GM10266 (cell line): ENCODE data around the gene GPC1.

Experiments used
- DNase-seq: peaks from one replicate; pipeline ENCODE4 v3.0.0; 2012; ENCODE audit errors: extremely low spot score
- TF ChIP-seq, protein P1 (sequence below): IDR thresholded peaks from 2 replicates; pipeline ENCODE4 v1.5.1; 2012; ENCODE audit warnings: mild to moderate bottlenecking, low read depth; ENCODE audit not compliant: control insufficient read depth, insufficient read depth; ENCODE audit errors: missing control alignments

The GPC1 gene

DNA sequence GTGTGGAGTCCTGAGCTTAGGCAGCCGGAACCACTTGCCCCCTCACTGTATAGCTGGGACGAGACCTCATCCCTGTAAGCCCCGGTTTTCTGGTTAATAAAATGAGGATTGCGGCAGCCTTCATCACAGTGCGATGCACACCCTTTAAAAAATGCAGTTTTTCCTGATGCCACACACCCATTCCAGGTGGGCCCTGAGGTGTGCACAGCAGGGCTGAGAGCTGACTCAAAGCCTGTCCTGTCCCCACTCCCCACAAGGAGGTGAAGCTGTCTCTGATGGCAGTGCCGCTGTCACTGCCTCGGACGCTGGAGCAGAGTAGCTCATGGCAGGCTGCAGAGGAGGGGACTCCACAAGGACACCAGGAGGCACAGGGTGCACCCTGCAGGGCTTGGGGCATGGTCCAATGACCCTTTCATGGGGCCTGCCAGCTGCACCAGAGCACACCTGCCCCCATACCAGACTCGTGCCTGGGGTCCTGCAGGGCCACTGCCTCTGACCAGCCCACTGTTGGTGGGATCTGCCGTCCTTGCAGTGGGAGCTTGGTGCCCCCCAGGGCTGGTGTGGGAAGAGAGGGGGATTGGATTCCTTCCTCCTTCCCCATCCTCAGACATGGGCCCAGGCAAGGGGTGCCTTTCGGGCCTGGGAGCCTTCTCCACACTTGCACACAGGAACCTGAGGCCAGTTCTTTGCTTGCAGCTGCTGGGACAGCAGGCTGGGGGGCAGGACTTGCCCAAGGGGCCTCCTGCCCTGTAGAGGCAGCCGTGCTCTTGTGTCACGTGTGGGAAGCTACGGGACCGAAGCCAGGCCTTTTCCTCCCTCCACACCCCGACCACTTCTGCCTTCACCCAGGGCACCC, 22.8 kb downstream of the GPC1 start:
- TF ChIP-seq, protein P1, sequence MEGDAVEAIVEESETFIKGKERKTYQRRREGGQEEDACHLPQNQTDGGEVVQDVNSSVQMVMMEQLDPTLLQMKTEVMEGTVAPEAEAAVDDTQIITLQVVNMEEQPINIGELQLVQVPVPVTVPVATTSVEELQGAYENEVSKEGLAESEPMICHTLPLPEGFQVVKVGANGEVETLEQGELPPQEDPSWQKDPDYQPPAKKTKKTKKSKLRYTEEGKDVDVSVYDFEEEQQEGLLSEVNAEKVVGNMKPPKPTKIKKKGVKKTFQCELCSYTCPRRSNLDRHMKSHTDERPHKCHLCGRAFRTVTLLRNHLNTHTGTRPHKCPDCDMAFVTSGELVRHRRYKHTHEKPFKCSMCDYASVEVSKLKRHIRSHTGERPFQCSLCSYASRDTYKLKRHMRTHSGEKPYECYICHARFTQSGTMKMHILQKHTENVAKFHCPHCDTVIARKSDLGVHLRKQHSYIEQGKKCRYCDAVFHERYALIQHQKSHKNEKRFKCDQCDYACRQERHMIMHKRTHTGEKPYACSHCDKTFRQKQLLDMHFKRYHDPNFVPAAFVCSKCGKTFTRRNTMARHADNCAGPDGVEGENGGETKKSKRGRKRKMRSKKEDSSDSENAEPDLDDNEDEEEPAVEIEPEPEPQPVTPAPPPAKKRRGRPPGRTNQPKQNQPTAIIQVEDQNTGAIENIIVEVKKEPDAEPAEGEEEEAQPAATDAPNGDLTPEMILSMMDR: no peak

DNA sequence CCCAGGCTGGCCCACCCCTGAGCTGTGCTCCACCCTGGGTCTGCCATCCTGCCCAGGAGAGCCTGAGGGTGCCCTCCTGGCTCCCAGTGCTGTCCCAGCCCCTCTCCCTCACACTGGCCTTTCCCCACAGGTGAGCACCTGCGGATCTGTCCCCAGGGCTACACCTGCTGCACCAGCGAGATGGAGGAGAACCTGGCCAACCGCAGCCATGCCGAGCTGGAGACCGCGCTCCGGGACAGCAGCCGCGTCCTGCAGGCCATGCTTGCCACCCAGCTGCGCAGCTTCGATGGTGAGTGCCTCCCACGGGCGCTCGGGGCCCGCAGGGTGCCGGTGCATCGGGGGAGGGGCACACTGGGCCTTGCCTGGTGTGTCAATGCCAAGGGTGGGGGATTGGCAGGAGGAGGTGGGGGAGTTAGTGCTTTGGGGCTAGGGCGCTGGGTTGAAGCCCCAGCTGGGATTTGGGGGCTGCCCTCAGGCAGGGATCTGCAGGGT, 23.5 kb downstream of the GPC1 start:
- TF ChIP-seq, protein P1: no peak
- DNase-seq: no peak

More for the DNA sequence above, 22.8 kb downstream of the GPC1 start:
- DNase-seq: no peak

DNA sequence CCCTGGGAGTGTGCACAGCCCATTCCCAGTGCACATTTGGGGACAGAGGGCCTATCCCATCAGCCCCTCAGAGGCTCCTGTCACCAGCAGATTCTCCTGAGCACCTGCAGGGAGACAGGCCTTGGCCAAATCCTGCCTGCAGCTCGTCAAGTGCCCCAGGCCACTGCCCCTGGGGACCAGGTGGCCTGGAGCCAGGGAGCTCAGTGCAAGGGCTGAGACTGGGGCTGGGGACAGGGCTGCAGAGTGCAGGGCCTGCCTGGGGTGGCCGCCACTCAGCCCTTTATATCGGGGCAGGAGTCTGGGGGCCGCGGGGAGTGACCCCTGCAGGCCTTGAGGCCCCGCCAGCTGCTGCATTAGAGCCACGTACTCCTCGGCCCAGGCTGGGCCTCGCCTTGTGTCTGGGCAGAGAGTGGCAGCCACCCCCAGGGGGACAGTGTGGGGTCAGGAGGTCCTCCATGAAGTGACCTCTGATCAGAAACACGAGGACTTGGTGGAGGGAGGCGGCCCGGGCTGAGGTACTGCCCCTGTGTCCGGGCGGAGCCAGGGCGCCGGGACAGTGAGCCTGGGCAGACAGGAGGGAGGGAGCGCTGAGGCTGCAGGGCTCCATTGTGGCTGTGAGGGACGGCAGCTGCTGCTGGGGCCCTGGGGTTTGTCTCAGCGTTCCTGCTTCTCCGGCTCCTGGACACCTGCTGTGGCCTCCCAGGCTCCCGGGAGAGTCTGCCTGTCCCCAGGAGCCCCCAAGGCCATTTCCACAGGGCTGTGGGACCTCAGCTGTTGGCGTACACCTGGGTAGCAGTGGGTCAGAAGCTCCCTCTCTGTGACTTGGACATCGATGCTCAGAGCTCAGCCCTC, 24.2 kb downstream of the GPC1 start:
- TF ChIP-seq, protein P1: no peak
- no peak for DNase-seq

DNA sequence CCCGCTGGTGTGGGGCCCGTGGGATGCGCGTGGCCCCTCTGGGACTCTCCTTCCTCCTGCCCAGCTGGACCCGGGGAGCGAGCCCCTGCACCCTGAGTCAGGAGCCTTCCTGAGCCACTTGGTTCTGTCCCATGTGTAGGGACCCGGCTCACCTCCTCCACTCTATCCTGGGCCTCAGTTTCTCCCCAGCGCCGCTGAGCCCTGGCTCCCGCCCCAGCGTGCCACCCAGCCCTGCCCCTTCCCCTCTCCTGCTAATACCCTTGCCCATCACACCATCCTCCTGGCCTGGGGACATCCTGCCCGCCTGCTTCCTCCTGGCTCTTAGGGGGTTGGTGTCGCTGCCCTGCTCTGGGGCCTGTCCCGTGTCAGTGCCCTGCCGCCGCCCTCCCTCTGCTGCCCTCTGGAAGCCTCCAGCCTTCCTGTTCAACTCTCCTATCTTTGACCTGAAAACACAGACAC, 24.8 kb downstream of the GPC1 start:
- TF ChIP-seq, protein P1: no peak
- DNase-seq: no peak

DNA sequence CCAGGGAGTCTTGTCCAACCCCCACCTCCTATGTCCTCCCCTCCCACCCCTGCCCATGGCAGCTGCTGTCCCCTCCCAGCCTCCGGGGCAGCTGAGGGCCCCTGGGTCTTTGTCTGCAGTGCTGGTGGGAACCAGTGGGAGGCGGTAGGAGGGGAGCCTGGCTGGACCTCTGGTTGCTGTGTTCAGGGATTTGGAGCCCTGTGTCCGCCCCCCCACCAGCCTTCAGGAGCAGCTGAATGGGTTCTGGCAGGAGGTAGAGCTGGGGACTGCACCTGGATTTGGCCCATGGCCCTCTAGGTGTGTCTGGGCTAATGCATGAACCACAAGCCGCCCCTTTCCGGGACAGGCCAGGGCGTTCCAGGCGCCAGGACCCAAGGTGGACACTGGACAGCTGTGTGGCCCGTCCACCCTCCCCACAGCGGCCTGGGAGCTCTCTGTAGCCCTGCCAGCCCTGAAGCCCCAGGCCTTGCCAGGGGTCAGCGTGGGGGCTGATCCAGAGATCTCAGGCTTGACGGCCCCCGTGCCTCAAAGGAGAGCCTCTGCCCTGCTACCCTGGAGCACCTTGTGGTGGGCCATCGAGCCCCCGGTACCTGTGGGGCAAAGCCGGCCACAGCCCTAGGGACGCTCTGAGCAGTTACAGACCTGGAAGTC, 25.4 kb downstream of the GPC1 start:
- no peak for DNase-seq
- TF ChIP-seq, protein P1: no peak

DNA sequence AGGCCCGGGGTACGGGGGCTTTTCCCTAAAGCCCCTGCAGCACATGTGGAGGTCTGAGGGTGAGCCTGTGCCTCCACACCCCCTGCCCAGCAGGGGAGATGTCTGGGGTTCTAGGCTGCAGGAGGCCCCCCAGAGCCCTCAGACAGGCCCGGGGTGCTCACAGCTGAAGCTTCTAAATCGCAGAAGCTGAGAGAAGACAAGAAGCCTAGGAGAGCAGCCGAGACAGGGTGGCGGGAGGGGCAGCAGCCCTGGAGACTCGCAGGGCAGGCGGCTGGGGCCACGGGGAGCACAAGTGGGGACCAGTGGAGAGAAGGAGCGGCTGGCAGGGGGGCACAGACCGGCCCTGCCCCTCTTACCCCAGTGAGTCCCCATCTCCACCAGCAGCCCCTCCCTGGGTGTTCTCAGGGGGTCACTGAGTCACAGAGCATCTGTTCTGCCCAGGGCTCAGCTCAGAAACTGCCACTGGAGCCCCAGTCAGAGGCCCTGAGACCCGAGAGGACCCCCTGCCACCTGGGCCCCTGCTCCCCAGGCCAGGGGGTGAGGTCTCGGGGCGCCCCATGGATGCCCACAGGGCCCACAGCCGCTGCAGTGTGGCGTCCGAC, 26.1 kb downstream of the GPC1 start:
- no peak for DNase-seq
- TF ChIP-seq, protein P1: no peak
